Loucy (cell line): ENCODE measurements around the gene TMEM14A.

Source experiments
- CTCF ChIP-seq: fragments of 200-600 bp; sonication (generic); conservative IDR thresholded peaks from 2 replicates; pipeline ENCODE4 v1.5.1; 2014; ENCODE audit warnings: mild to moderate bottlenecking, antibody characterized with exemption, low read length
- EZH2phosphoT487 ChIP-seq: fragments of 200-600 bp; IDR thresholded peaks from 2 replicates; pipeline ENCODE4 v1.6.1; 2018; ENCODE audit warnings: antibody characterized with exemption, mild to moderate bottlenecking, moderate library complexity, borderline replicate concordance

- TF ChIP-seq CTCF (no peak), EZH2phosphoT487 (no peak)
Observed at GRCh38 chr6:52643158-52643557, 27.8 kb upstream of the TMEM14A start.
